T-helper 2 cell treated with Interferon-gamma antibody and Interleukin-4, amounts not matched to agents 5 μg/mL and 100 μg/mL, for 36 hours (primary cell): ENCODE measurements around the gene DNPH1.

Experiments used
- DNase-seq: peaks from one replicate; pipeline ENCODE4 v3.0.0; 2021; ENCODE audit warnings: low spot score
- H3K27ac Mint-ChIP-seq: one replicate; pipeline ENCODE4 v1.8.0; 2021; ENCODE audit warnings: mild to moderate bottlenecking, mixed read lengths
- H3K27me3 Mint-ChIP-seq: one replicate; pipeline ENCODE4 v1.8.0; 2021; ENCODE audit warnings: low read depth, mixed read lengths
- H3K36me3 Mint-ChIP-seq: one replicate; pipeline ENCODE4 v1.8.0; 2021; ENCODE audit warnings: low read depth, mixed read lengths
- H3K4me1 Mint-ChIP-seq: one replicate; pipeline ENCODE4 v1.8.0; 2021; ENCODE audit warnings: low read depth, mixed read lengths
- H3K4me3 Mint-ChIP-seq: one replicate; pipeline ENCODE4 v1.8.0; 2022; ENCODE audit warnings: mild to moderate bottlenecking, moderate library complexity, mixed read lengths
- H3K9me3 Mint-ChIP-seq: one replicate; pipeline ENCODE4 v1.8.0; 2021; ENCODE audit warnings: mixed read lengths

Gene DNPH1

DNA sequence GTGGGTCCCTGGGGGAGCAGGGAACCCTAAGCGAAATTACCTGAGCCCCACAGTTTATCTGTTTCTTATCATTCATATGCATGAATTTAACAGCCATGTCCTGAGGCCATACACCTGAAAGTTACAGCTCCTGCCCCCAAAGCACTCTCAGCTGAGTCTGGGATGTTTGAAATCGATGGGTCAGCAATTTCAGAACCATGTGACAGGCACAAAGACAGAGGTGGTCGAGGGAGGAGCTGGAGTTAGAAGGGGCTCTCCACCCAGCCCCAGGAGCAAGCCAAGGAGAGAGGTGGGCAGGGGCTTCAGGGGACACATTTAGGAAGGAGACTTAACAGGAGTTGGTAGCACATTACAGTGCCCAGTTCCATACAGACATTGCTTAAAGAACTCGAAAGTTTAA is 28.9 kb upstream of the DNPH1 start:
- no peak for DNase-seq
- Mint-ChIP-seq H3K4me3 (no peak overlapping the region), H3K27ac (no peak overlapping the region), H3K27me3 (no peaks in the 10 kb centered on the region), H3K9me3 (no peaks in the 10 kb centered on the region), H3K36me3 (no peaks in the 10 kb centered on the region), H3K4me1 (peaks cover 5% of the 10 kb centered on the region)

DNA sequence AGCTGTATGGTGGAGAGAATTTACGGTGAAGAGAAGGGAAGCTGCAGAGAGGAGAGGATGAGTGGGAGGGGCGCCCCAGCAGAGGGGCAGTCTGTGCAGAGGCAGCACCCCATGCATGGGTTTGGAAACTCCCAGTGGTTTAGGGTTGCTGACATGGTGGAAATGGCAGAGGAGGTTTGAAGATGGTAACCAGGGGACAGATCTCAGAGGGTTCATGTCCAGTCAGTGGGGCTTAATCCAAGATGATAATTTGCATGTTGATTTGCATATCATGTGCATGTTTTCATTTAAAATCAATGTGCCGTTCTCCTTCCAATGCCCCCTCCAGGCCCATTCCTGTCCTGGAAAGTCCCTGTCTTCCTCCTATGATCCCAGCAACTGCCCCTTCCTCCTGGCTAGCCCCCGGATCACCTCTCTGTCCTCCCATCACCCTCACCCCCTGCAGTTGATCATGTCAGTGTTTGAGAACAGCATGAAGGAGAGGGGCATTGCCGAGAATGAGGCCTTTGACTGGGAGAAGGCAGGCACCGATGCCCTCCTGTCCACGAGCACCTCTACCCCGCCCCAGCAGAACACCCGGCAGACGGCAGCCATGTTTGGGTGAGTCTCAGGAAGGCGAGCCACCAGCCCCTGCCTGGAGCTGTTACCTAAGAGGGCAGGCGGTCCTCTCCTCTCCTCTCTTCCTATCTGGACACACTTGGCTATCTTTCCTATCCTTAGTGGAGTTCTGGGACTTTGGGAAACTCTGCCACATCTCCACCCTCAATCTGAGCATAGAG is 28.3 kb upstream of the DNPH1 start:
- peak; percentile 65 for DNase-seq
- H3K27me3 Mint-ChIP-seq, result no peaks in the 10 kb centered on the region
- H3K27ac Mint-ChIP-seq, result no peak overlapping the region
- no peaks in the 10 kb centered on the region for H3K9me3 Mint-ChIP-seq
- H3K36me3 Mint-ChIP-seq, result no peaks in the 10 kb centered on the region
- peaks cover 5% of the 10 kb centered on the region for H3K4me1 Mint-ChIP-seq
- no peak overlapping the region for H3K4me3 Mint-ChIP-seq

DNA sequence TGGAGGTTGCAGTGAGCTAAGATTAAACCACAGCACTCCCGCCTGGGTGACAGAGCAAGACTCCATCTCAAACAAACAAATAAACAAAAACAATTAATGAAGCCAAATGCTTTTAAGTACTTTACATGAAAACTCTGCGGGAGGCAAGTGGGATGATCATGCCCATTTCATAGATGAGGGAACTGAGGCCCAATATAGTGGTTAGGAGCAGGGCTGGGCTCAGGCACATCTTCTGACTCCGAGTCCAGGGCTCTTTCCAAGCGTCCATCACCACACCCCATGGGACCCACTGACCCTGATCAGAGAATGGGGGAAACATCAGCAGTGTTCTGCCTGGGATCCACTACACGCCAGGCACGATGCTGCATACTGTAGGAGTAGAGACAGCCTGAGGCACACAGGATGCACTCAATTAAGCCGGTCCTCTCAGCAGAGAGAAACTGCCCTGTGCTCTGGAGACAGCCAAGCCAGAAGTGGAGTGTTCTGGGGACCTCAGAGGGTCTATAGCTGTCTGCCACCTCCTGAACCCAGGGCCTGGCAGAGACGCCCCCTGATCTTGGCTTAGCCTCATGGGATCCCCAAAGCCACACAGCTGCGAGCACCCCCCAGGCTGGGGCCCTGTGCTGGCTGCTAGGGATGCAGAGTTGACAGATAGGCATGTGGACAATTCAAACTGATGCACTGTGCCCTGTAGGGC is 27.5 kb upstream of the DNPH1 start:
- no peak overlapping the region for H3K27ac Mint-ChIP-seq
- H3K4me1 Mint-ChIP-seq, result peaks cover 5% of the 10 kb centered on the region
- peaks cover 3% of the 10 kb centered on the region for H3K27me3 Mint-ChIP-seq
- H3K4me3 Mint-ChIP-seq, result no peak overlapping the region
- no peaks in the 10 kb centered on the region for H3K36me3 Mint-ChIP-seq
- H3K9me3 Mint-ChIP-seq, result no peaks in the 10 kb centered on the region
- DNase-seq, result no peak

DNA sequence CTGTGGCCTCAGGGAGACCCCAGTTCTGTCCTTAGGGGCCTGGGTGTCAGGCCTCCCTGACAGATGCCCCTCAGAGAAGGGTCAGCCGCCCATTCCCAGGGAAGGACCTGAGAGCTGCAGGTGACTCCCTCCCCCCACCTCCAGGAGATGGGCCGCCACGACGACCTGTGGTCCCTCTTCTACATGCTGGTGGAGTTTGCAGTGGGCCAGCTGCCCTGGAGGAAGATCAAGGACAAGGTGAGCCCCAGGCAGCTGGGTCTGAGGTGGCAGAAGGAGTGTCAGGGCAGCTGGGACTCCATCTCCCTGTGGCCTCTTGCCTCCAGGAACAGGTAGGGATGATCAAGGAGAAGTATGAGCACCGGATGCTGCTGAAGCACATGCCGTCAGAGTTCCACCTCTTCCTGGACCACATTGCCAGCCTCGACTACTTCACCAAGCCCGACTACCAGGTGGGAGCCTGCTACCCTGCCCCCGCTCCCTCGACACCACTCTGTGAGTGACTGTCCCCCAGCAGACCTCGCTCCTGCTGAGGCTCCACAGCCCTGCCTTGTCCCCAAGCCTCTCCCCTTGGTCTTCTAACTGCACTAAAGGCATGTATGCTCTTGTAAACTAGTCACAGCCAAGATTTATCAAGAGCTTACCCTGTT is 26.2 kb upstream of the DNPH1 start:
- H3K36me3 Mint-ChIP-seq, result no peaks in the 10 kb centered on the region
- peaks cover 10% of the 10 kb centered on the region for H3K4me1 Mint-ChIP-seq
- H3K9me3 Mint-ChIP-seq, result no peaks in the 10 kb centered on the region
- DNase-seq, result no peak
- H3K27ac Mint-ChIP-seq, result no peak overlapping the region
- H3K4me3 Mint-ChIP-seq, result no peak overlapping the region
- peaks cover 13% of the 10 kb centered on the region for H3K27me3 Mint-ChIP-seq

DNA sequence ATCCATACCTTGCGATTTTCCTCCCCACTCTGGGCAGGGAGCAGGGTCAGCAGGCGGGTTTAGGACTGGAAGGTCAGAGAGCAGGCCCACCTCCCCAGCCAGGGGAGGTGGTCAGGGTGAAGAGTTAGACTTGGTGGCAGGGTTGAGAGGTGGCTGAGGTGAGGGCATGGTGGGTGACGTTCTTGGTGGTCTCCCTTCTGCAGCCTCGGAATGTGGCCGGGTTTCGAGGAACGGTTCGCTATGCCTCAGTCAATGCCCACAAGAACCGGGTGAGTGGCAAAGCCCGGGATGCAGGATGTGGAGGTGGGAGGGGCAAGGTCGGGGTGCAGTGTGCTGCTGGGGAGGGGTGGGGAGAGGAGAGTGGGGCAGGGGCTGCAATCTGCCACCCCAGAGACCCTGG is 25.6 kb upstream of the DNPH1 start:
- H3K4me3 Mint-ChIP-seq, result no peak overlapping the region

DNA sequence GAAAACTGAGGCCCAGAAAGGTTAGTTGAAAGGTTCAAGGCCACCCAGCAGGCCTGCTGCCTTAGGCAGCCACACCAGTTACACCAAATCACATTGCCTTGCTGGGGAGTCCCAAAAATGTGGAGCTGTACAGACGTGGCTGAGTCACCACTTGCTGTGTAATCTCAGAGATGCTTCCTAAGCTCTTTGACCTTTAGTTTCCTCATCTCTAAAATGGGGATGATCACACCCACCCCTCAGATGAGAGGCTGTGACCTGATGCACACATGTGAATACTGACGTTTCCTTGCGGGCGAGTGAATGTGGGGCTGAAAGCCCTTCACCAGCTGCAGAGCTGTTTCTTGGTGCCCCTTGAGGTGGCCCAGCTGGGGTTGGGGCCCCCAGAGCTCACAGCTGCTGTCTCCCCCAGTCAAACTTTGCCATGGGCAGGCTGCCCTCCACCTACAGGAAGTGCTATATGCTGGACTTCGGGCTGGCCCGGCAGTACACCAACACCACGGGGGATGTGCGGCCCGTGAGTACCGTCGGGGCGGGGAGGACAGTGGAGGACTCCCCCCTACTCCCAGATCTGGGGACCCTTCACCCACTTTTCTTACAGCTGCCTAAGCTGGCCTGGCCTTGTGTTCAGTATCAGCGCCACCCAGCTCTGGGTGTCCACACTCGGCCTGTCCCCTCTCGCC is 25.0 kb upstream of the DNPH1 start:
- H3K27me3 Mint-ChIP-seq, result peaks cover 13% of the 10 kb centered on the region
- no peak overlapping the region for H3K27ac Mint-ChIP-seq
- DNase-seq, result peak; percentile 60
- H3K36me3 Mint-ChIP-seq, result no peaks in the 10 kb centered on the region
- H3K9me3 Mint-ChIP-seq, result no peaks in the 10 kb centered on the region
- H3K4me3 Mint-ChIP-seq, result no peak overlapping the region
- peaks cover 10% of the 10 kb centered on the region for H3K4me1 Mint-ChIP-seq

More for the DNA sequence above, 25.6 kb upstream of the DNPH1 start:
- Mint-ChIP-seq H3K4me1 (peaks cover 10% of the 10 kb centered on the region), H3K27me3 (peaks cover 13% of the 10 kb centered on the region), H3K9me3 (no peaks in the 10 kb centered on the region), H3K27ac (no peak overlapping the region), H3K36me3 (no peaks in the 10 kb centered on the region)
- no peak for DNase-seq

DNA sequence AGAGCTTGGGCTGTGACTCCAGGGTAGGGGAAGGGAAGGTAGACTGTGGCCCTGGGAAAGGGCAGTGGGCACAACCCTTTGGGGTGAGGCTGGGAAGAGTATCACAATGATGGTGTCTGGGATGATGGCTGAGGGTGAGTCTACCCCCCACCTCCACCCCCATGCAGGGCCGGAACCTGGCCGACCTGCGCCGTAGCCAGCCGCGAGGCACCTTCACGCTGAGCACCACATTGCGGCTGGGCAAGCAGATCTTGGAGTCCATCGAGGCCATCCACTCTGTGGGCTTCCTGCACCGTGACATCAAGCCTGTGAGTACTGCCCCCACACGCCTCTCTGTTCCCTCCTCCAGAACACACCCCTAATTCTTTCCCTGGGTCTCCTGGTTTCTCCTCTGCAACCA is 24.1 kb upstream of the DNPH1 start:
- Mint-ChIP-seq H3K27ac (no peak overlapping the region), H3K4me3 (no peak overlapping the region), H3K9me3 (no peaks in the 10 kb centered on the region), H3K36me3 (no peaks in the 10 kb centered on the region), H3K27me3 (peaks cover 16% of the 10 kb centered on the region), H3K4me1 (peaks cover 10% of the 10 kb centered on the region)
- DNase-seq, result no peak

DNA sequence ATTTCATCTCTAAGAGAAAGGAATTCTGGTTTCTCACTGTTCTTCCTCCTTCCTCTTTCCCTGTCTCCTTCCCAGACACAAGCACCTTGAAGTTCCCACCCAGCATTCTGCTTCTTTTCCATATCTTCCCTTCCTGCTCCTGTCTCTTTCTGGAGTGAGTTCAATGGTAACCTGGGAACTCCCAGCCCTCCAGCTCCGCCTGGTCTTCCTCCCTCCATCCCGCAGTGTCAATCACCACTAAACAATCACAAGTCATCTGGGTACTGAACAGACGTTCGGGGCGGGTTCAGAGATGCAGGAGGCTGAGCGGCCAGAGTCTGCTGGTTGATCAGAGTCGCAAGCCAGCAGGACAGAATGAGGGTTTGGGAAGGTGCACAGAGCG is 21.7 kb upstream of the DNPH1 start:
- Mint-ChIP-seq H3K9me3 (no peaks in the 10 kb centered on the region), H3K4me1 (peaks cover 16% of the 10 kb centered on the region), H3K27me3 (peaks cover 19% of the 10 kb centered on the region), H3K4me3 (no peak overlapping the region), H3K36me3 (no peaks in the 10 kb centered on the region), H3K27ac (no peak overlapping the region)
- DNase-seq, result no peak

DNA sequence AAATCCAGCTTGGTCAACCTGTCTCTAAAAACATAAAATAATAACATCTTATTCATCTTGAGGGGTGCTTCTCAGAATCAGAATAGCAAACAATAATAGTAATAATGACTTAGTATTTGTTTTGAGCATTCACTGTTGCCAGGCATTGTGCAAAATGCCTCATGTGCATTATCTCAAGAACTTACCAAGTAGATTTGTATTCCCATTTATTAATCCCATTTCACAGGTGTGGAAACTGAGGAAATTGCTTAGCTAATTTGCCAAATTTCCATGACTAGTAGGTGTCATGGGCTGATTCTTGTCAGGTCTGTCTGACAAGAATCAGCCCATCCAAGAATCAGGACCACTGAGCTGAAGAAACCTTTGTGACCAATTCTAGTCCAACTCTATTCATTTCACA is 19.5 kb upstream of the DNPH1 start:
- no peak for DNase-seq
- H3K27me3 Mint-ChIP-seq, result peaks cover 19% of the 10 kb centered on the region
- no peaks in the 10 kb centered on the region for H3K9me3 Mint-ChIP-seq
- H3K27ac Mint-ChIP-seq, result no peak overlapping the region
- H3K4me1 Mint-ChIP-seq, result peaks cover 16% of the 10 kb centered on the region
- H3K36me3 Mint-ChIP-seq, result no peaks in the 10 kb centered on the region
- H3K4me3 Mint-ChIP-seq, result no peak overlapping the region

DNA sequence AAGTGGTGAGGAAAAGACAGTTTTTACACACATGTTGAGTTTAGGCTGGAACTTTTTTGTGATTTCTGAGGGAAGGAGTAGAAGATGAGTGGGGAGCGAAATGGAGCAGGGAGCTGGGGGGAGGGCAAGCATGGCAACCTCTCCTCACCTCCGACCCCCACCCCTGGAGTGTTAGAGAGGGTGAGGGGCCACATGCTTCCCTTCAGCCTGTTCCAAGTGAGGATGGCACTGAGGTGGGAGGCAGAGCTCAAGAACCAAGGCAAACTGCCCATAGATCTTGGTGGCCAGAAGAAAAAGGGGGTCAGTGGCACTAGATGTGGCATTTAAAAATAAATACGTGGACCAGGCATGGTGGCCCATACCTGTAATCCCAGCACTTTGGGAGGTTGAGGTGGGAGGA is 18.8 kb upstream of the DNPH1 start:
- DNase-seq, result no peak
- Mint-ChIP-seq H3K27me3 (peaks cover 19% of the 10 kb centered on the region), H3K27ac (no peak overlapping the region), H3K9me3 (no peaks in the 10 kb centered on the region), H3K4me3 (peak overlapping the region; percentile 80), H3K36me3 (no peaks in the 10 kb centered on the region), H3K4me1 (peaks cover 16% of the 10 kb centered on the region)

DNA sequence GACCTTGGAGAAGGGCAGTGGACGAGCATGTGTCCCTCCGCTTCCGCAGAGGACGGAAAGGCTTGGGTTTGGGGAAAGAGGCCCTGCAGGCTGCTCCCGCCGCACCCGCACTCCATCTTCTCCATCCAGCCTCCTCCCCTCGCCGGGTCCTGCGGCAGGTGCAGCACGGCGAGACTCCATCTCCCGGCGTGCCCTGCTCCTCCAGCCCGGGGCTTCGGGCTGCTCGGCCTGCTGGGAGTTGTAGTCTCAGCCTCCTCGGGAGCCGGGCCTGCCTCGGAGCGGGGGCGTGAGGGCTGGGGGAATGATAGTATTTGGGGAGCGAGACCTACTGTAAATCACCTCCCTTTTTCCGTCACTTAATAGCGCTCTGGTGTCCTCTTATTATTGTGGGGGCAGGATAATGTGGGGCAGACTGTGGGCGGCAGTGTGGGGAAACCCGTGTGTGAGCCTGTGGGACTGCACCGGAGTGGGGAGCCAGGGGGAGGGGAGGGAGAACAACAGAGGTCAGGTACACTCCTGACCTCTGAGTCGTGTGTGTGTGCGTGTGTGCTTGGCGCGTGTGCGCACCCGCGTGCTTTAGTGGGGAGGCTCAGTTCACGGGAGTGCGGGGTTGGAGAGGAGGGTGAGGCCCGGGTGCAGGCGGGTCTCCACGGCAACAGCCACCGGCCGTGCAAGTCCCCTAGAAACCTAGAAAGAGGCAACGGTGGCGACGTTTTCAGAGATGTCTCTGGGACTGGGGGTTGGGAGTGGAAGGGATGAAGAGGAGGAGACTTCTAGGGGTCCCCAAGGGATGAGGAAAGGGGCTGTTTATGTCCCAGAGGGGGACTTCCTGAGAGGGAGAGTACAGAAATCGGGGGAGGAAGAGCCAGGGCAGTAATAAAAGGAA is 18.1 kb upstream of the DNPH1 start:
- peak; percentile 84 for DNase-seq
- H3K27me3 Mint-ChIP-seq, result peaks cover 19% of the 10 kb centered on the region
- H3K27ac Mint-ChIP-seq, result peak overlapping the region; percentile 67
- peaks cover 16% of the 10 kb centered on the region for H3K4me1 Mint-ChIP-seq
- H3K9me3 Mint-ChIP-seq, result no peaks in the 10 kb centered on the region
- H3K36me3 Mint-ChIP-seq, result no peaks in the 10 kb centered on the region
- peak overlapping the region; percentile 80 for H3K4me3 Mint-ChIP-seq

DNA sequence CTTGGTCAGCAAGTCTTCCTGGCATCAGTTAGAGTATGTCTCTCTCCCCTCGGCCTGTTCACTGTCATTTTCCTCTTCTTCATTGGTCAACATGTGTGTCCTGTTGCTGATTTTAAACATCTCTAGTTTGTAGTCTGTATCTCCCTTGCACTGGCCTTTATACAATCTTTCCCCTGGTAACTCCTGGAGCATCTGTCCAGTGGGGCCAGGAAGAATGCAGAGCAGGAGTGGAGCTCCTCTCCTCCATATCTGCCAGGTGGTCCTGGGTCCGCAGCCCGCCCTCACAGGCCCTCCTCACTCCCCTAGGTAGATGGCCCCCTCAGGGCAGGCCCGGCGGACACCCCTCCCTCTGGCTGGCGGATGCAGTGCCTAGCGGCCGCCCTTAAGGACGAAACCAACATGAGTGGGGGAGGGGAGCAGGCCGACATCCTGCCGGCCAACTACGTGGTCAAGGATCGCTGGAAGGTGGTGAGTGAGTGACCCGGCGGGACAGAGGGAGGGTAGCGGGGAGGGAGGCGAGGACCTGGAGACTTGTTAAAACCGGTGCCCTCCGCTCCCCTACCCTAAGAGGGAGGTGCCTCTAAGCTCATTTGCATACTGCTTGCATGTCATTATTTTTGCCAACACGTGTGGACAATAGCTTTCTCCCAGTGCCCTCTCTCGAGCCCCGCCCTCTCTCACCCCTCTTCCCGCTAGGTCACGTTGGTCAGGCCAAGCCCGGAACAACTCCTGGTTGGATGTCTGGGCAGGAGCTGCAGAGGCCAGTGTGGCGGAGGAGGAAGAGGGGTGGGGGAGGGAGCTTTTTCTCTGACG is 17.2 kb upstream of the DNPH1 start:
- Mint-ChIP-seq H3K9me3 (no peaks in the 10 kb centered on the region), H3K4me3 (peak overlapping the region; percentile 80), H3K27me3 (peaks cover 14% of the 10 kb centered on the region), H3K27ac (no peak overlapping the region), H3K4me1 (peaks cover 16% of the 10 kb centered on the region), H3K36me3 (no peaks in the 10 kb centered on the region)
- no peak for DNase-seq
